COLO668 (cell line): ENCODE results near the gene ZBED6.
"Not testable (repeated sequence)": the region's sequence is repeated elsewhere in the genome, so short reads cannot be mapped to it uniquely, and the experiment has no call there.

Source experiments
- DNase-seq: peaks from one replicate; lab custom pipeline; 2025; ENCODE audit not compliant: unreplicated experiment; lab: John Stamatoyannopoulos, UW

Gene ZBED6

GRCh38 chr1:203778146-203778545 is 17.3 kb upstream of the ZBED6 start:
- DNase-seq, result no peak

- no peak for DNase-seq
Measured at GRCh38 chr1:203778789-203779188, 16.6 kb upstream of the ZBED6 start.

- DNase-seq, result no peak
Measured at GRCh38 chr1:203781962-203782361, 13.5 kb upstream of the ZBED6 start.

- DNase-seq, result no peak
Measured at GRCh38 chr1:203789966-203790365, 5.5 kb upstream of the ZBED6 start.

- no peak for DNase-seq
Measured at GRCh38 chr1:203791498-203791897, 3.9 kb upstream of the ZBED6 start.

GRCh38 chr1:203792486-203792885 is 2.9 kb upstream of the ZBED6 start:
- no peak for DNase-seq

- not testable (repeated sequence) for DNase-seq
Measured at GRCh38 chr1:203793561-203793960, 1.9 kb upstream of the ZBED6 start.

GRCh38 chr1:203794764-203795440 is 521 bp upstream of the ZBED6 start:
- DNase-seq, result no peak

- DNase-seq, result peak; percentile 44
Measured at GRCh38 chr1:203796236-203796605, 798 bp downstream of the ZBED6 start.

- DNase-seq, result no peak
Measured at GRCh38 chr1:203797216-203797615, 1.8 kb downstream of the ZBED6 start.

GRCh38 chr1:203797948-203798655 is 2.7 kb downstream of the ZBED6 start:
- no peak for DNase-seq

GRCh38 chr1:203799157-203799556 is 3.7 kb downstream of the ZBED6 start:
- DNase-seq, result no peak

GRCh38 chr1:203799971-203800370 is 4.5 kb downstream of the ZBED6 start:
- no peak for DNase-seq

- DNase-seq, result no peak
Measured at GRCh38 chr1:203805689-203806088, 10.3 kb downstream of the ZBED6 start.

- DNase-seq, result no peak
Measured at GRCh38 chr1:203807196-203807595, 11.8 kb downstream of the ZBED6 start.

GRCh38 chr1:203813581-203814341 is 18.3 kb downstream of the ZBED6 start:
- DNase-seq, result no peak

GRCh38 chr1:203818399-203818798 is 23.0 kb downstream of the ZBED6 start:
- DNase-seq, result no peak

- no peak for DNase-seq
Measured at GRCh38 chr1:203823306-203823705, 27.9 kb downstream of the ZBED6 start.

GRCh38 chr1:203826175-203826574 is 30.8 kb downstream of the ZBED6 start:
- DNase-seq, result no peak

- no peak for DNase-seq
Measured at GRCh38 chr1:203828002-203828401, 32.6 kb downstream of the ZBED6 start.

- no peak for DNase-seq
Measured at GRCh38 chr1:203828503-203828902, 33.1 kb downstream of the ZBED6 start.

GRCh38 chr1:203829247-203829646 is 33.8 kb downstream of the ZBED6 start:
- DNase-seq, result not testable (repeated sequence)
